Measurements from ENCODE around the gene PRKAR2A. TPM values are rescaled to one million over a fixed set of nuclear protein-coding genes. Genes with fewer than 3 reads are reported as not detected.
"Not testable (repeated sequence)": the region's sequence is repeated elsewhere in the genome, so short reads cannot be mapped to it uniquely, and the experiment has no call there.

PRKAR2A gene
- total RNA-seq, 1 experiment from 2014 or later = 29.3 TPM

DNA sequence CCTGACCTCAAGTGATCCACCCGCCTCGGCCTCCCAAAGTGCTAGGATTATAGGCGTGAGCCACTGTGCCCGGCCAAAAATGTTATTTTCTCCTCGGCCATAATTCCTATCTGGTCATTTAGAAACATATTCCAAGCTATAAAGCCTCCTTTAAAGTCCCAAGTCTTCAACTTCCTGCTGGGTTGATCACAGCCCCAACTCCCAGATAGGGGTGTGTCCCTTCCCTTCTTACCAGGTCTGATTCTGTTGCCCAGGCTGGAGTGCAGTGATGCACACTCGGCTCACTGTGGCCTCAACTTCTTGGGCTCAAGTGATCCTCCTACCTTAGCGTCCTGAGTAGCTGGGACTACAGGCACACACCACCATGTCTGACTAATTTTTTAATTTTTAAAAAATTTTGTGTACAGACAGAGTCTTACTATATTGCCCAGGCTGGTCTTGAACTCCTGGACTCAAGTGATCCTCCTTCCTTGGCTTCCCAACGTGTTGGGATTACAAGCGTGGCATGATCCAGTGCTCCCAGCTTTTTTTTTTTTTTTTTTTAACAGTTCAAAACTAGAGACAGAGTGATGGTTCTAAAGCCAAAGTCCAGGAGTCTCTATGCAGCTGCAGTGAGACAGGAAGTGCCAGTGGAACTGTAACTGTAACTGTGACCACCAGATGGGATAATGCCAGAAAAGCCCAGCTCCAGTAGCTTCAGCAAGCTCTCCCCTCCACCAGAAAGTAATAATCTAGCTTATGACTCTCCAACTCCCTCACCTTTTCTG, 8.2 kb upstream of the PRKAR2A start:
- no peak for DNase-seq
- H3K27me3 ChIP-seq (ENCODE audit: control insufficient read depth, insufficient read depth, low read length) = no peaks in the 10 kb centered on the region
- no peaks in the 10 kb centered on the region for H3K36me3 ChIP-seq (replicated peaks; ENCODE audit: control insufficient read depth, insufficient read depth, low read length)
- no peak overlapping the region for H3K4me3 ChIP-seq (ENCODE audit: insufficient read depth, low read depth, low read length)

GRCh38 chr3:48852151-48852550, 4.5 kb upstream of the PRKAR2A start:
- Histone ChIP-seq H3K4me3 (ENCODE audit: insufficient read depth, low read depth, low read length) (no peak overlapping the region), H3K36me3 (replicated peaks; ENCODE audit: control insufficient read depth, insufficient read depth, low read length) (no peaks in the 10 kb centered on the region), H3K27me3 (ENCODE audit: control insufficient read depth, insufficient read depth, low read length) (no peaks in the 10 kb centered on the region)
- no peak for DNase-seq

- Histone ChIP-seq H3K36me3 (replicated peaks; ENCODE audit: control insufficient read depth, insufficient read depth, low read length) (no peaks in the 10 kb centered on the region), H3K4me3 (ENCODE audit: insufficient read depth, low read depth, low read length) (no peak overlapping the region), H3K27me3 (ENCODE audit: control insufficient read depth, insufficient read depth, low read length) (peaks cover 2% of the 10 kb centered on the region; the same call in 1 of the 2 replicates)
- DNase-seq = no peak
Observed at GRCh38 chr3:48851407-48851806, 3.7 kb upstream of the PRKAR2A start.

GRCh38 chr3:48848816-48849515, 1.3 kb upstream of the PRKAR2A start:
- no peaks in the 10 kb centered on the region for H3K36me3 ChIP-seq (replicated peaks; ENCODE audit: control insufficient read depth, insufficient read depth, low read length)
- no peak for DNase-seq
- H3K4me3 ChIP-seq (ENCODE audit: insufficient read depth, low read depth, low read length) = no peak overlapping the region
- H3K27me3 ChIP-seq (ENCODE audit: control insufficient read depth, insufficient read depth, low read length) = peaks cover 2% of the 10 kb centered on the region; the same call in 1 of the 2 replicates

- Histone ChIP-seq H3K27me3 (ENCODE audit: control insufficient read depth, insufficient read depth, low read length) (peaks cover 2% of the 10 kb centered on the region; the same call in 1 of the 2 replicates), H3K36me3 (replicated peaks; ENCODE audit: control insufficient read depth, insufficient read depth, low read length) (no peaks in the 10 kb centered on the region), H3K4me3 (ENCODE audit: insufficient read depth, low read depth, low read length) (peak overlapping the region; percentile 67)
- DNase-seq = peak; percentile 86
Observed at GRCh38 chr3:48847053-48847503, 596 bp downstream of the PRKAR2A start.

- DNase-seq = peak; percentile 50
- peaks cover 2% of the 10 kb centered on the region; the same call in 1 of the 2 replicates for H3K27me3 ChIP-seq (ENCODE audit: control insufficient read depth, insufficient read depth, low read length)
- H3K4me3 ChIP-seq (ENCODE audit: insufficient read depth, low read depth, low read length) = no peak overlapping the region
- no peaks in the 10 kb centered on the region for H3K36me3 ChIP-seq (replicated peaks; ENCODE audit: control insufficient read depth, insufficient read depth, low read length)
Observed at GRCh38 chr3:48845170-48845569, 2.5 kb downstream of the PRKAR2A start.

DNA sequence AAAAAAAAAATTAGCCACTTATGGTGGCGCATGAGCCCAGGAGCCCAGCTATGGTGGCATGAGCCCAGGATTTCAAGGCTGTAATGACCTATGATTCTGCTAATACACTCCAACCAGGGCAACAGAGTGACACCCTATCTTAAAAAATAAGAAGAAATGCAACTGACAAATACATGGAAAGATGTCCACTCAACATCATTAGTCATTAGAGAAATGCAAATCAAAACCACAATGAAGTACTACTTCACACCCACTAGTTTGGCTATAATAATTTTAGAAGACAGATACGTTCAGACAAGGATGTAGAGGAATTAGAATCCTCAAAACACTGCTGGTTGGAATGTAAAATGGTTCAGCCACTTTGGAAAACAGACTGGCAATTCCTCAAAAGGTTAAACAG, 10.5 kb downstream of the PRKAR2A start:
- H3K27me3 ChIP-seq (ENCODE audit: control insufficient read depth, insufficient read depth, low read length) = no peaks in the 10 kb centered on the region
- no peaks in the 10 kb centered on the region for H3K36me3 ChIP-seq (replicated peaks; ENCODE audit: control insufficient read depth, insufficient read depth, low read length)
- DNase-seq = no peak

DNA sequence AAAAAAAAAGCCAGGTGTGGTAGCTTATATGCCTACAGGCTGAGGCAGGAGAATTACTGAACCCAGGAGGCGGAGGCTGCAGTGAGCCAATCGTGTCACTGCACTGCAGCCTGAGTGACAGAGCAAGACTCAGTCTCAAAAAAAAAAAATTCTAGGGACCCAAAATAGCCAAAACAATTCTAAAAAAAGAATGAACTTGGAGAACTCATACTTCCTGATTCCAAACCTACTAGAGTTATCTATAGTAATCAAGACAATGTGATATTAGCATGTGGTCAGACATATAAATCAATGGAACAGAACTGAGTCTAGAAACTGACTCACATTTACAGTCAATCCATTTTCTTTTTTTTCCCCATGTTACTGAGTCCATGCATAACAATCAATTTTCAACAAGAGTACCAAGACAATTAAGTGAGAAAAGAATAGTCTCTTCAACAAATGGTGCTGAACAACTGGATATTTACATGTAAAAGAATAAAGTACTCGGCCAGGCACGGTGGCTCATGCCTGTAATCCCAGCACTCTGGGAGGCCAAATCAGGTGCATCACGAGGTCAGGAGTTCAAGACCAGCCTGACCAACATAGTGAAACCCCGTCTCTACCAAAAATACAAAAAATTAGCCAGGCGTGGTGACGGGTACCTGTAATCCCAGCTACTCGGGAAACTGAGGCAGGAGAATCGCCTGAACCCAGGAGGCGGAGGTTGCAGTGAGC, 11.9 kb downstream of the PRKAR2A start:
- H3K4me3 ChIP-seq (ENCODE audit: insufficient read depth, low read depth, low read length) = no peak overlapping the region
- no peak for DNase-seq
- no peaks in the 10 kb centered on the region for H3K36me3 ChIP-seq (replicated peaks; ENCODE audit: control insufficient read depth, insufficient read depth, low read length)
- H3K27me3 ChIP-seq (ENCODE audit: control insufficient read depth, insufficient read depth, low read length) = no peaks in the 10 kb centered on the region

More for the DNA sequence above, 10.5 kb downstream of the PRKAR2A start:
- no peak overlapping the region for H3K4me3 ChIP-seq (ENCODE audit: insufficient read depth, low read depth, low read length)

GRCh38 chr3:48832684-48833083, 15.0 kb downstream of the PRKAR2A start:
- no peak overlapping the region for H3K4me3 ChIP-seq (ENCODE audit: insufficient read depth, low read depth, low read length)
- H3K36me3 ChIP-seq (replicated peaks; ENCODE audit: control insufficient read depth, insufficient read depth, low read length) = no peaks in the 10 kb centered on the region
- no peaks in the 10 kb centered on the region for H3K27me3 ChIP-seq (ENCODE audit: control insufficient read depth, insufficient read depth, low read length)
- DNase-seq = no peak

GRCh38 chr3:48830715-48831114, 17.0 kb downstream of the PRKAR2A start:
- H3K4me3 ChIP-seq (ENCODE audit: insufficient read depth, low read depth, low read length) = no peak overlapping the region
- H3K27me3 ChIP-seq (ENCODE audit: control insufficient read depth, insufficient read depth, low read length) = no peaks in the 10 kb centered on the region
- H3K36me3 ChIP-seq (replicated peaks; ENCODE audit: control insufficient read depth, insufficient read depth, low read length) = no peaks in the 10 kb centered on the region
- DNase-seq = no peak

DNA sequence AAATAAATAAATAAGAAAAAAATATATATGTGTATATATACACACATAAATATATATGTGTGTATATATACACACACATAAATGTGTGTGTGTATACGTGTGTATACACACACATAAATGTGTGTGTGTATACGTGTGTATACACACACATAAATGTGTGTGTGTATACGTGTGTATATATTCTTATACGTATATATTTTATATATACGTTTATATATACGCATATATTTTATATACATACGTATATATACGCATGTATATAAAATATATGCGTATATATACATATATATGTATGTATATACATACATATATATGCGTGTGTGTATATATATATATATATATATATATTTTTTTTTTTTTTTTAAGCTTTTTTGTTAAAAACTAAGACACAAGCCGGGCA, 18.1 kb downstream of the PRKAR2A start:
- H3K36me3 ChIP-seq (replicated peaks; ENCODE audit: control insufficient read depth, insufficient read depth, low read length); H3K27me3 ChIP-seq (ENCODE audit: control insufficient read depth, insufficient read depth, low read length); DNase-seq; H3K4me3 ChIP-seq (ENCODE audit: insufficient read depth, low read depth, low read length): not testable (repeated sequence)

DNA sequence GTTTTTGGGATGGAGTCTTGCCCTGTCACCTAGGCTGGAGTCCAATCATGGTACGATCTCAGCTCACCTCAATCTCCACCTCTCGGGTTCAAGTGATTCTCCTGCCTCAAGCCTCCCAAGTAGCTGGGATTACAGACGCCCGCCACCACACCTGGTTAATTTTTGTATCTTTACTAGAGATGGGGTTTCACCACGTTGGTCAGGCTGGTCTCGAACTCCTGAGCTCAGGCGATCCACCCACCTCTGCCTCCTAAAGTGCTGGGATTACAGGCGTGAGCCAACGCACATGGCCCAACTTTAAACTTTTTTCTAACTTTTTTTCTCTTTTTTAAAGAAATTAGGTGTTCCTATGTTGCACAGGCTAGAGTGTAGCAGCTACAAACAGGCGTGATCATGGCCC, 19.8 kb downstream of the PRKAR2A start:
- H3K36me3 ChIP-seq (replicated peaks; ENCODE audit: control insufficient read depth, insufficient read depth, low read length); H3K27me3 ChIP-seq (ENCODE audit: control insufficient read depth, insufficient read depth, low read length); H3K4me3 ChIP-seq (ENCODE audit: insufficient read depth, low read depth, low read length); DNase-seq: not testable (repeated sequence)

DNA sequence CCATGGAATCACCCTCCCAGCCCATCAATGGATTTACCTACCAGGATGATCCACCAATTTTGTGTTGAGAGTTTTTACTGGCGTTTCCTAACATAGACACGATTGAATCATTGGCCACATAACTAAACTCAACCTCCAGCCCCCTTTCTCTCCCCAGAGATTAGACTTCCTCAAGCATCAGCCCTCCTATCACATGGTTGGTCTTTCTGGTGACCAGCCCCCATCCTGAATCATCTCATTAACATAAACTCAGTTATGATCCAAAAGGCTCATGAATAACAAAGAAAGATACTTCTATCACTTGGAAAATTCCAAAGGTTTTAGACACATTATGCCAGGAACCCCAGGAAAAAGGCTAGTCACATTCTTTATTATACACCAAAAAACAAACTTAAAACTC, 21.2 kb downstream of the PRKAR2A start:
- H3K27me3 ChIP-seq (ENCODE audit: control insufficient read depth, insufficient read depth, low read length) = no peaks in the 10 kb centered on the region
- H3K4me3 ChIP-seq (ENCODE audit: insufficient read depth, low read depth, low read length) = no peak overlapping the region
- H3K36me3 ChIP-seq (replicated peaks; ENCODE audit: control insufficient read depth, insufficient read depth, low read length) = no peaks in the 10 kb centered on the region
- no peak for DNase-seq

GRCh38 chr3:48820612-48821324, 26.9 kb downstream of the PRKAR2A start:
- H3K4me3 ChIP-seq (ENCODE audit: insufficient read depth, low read depth, low read length) = no peak overlapping the region
- DNase-seq = no peak

More at GRCh38 chr3:48820612-48821324, 26.9 kb downstream of the PRKAR2A start:
- H3K36me3 ChIP-seq (replicated peaks; ENCODE audit: control insufficient read depth, insufficient read depth, low read length) = no peaks in the 10 kb centered on the region
- H3K27me3 ChIP-seq (ENCODE audit: control insufficient read depth, insufficient read depth, low read length) = no peaks in the 10 kb centered on the region
